Measurements from ENCODE around the gene HS2ST1. TPM values are rescaled to one million over a fixed set of nuclear protein-coding genes. Genes with fewer than 3 reads are reported as not detected.

The HS2ST1 gene
- total and polyA plus RNA-seq, 4 donors, result 5.4 to 11.8 (median 8.2) TPM

DNA sequence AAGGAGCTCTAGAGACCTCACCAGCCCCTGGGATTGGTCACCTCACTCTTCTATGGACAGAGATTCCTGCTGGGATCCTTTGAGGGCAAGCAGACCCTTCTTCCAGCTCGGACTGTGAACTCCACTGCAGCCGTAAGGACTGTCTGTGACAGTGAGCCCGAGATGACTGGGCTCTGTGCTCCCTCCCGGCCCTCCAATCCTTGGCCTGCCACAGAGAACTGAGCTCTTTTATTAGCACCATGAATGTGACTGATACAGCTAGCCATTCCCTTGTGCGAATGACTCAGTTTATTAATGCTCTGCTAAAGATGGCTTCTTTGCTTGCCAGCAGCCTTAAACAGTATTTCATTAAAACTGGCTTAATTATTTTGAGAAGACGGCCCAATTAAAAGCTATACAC is 219.6 kb downstream of the HS2ST1 start:
- no peak overlapping the region for H3K4me3 ChIP-seq (ENCODE audit: low read depth in 1 of 3, low read length in 3 of 3)
- peaks cover 0 to 6% (median 2%) of the 10 kb centered on the region in 4 donors for H3K4me1 ChIP-seq (ENCODE audit: control insufficient read depth in 4 of 4, insufficient read depth in 4 of 4, low read length in 3 of 4)
- no peaks in the 10 kb centered on the region for H3K36me3 ChIP-seq (ENCODE audit: control insufficient read depth in 4 of 4, insufficient read depth in 3 of 4, low read depth in 1 of 4, low read length in 3 of 4)
- 91% methylated on average over 6 of the region's 6 CpGs for WGBS
- DNase-seq (ENCODE audit: low spot score), result no peak
- no peak overlapping the region for H3K27ac ChIP-seq (ENCODE audit: low read depth in 1 of 2, low read length in 2 of 2)
- TF ChIP-seq JUND (IDR thresholded peaks at IDR 0.05), result no peak
- TF ChIP-seq HNF4A (conservative IDR thresholded peaks at IDR 0.05), result no peak
- H3K9me3 ChIP-seq (ENCODE audit: control insufficient read depth in 4 of 4, low read length in 3 of 4), result no peaks in the 10 kb centered on the region
- no peaks in the 10 kb centered on the region for H3K27me3 ChIP-seq (ENCODE audit: control insufficient read depth in 4 of 4, insufficient read depth in 4 of 4, low read length in 3 of 4)
- no peak overlapping the region for H3K9ac ChIP-seq (ENCODE audit: low read depth in 1 of 2, low read length in 2 of 2)

DNA sequence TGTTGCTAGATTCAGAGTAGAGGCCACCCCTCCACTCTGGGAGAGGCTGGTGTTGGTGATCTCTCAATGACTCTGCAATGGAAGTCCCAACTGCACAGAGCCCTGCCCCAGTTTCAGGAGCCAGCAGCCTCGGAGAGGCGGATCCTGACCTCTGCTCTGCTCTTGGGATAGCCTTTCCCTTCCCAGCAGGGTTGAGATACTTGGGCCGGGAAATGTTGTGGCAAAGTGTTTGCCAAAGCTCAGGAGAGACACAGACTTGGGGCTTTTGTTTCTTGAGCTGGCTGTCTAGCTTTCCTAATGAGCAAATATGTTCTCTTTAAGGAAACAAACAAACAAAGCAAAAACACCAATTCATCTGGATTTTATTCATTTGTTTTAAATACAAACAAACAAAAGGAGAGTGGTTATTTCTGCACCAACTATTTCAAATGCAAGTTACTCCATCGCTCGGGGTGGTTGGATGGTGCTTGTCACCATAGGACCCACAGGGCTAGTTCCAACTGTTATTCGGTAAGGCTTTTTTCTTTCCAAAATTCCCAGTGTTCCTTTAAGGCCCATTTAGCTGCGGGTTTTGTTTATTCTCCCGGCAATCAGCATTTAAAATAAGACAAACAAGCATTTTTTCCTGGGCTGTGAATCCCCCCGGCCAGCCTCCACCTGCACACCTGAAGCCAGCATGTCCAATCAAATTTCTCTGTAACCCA is 220.3 kb downstream of the HS2ST1 start:
- H3K4me1 ChIP-seq (ENCODE audit: control insufficient read depth in 4 of 4, insufficient read depth in 4 of 4, low read length in 3 of 4), result peaks cover 0 to 6% (median 2%) of the 10 kb centered on the region in 4 donors
- no peaks in the 10 kb centered on the region for H3K36me3 ChIP-seq (ENCODE audit: control insufficient read depth in 4 of 4, insufficient read depth in 3 of 4, low read depth in 1 of 4, low read length in 3 of 4)
- no peaks in the 10 kb centered on the region for H3K27me3 ChIP-seq (ENCODE audit: control insufficient read depth in 4 of 4, insufficient read depth in 4 of 4, low read length in 3 of 4)
- no peaks in the 10 kb centered on the region for H3K9me3 ChIP-seq (ENCODE audit: control insufficient read depth in 4 of 4, low read length in 3 of 4)
- DNase-seq (ENCODE audit: low spot score), result no peak
- H3K9ac ChIP-seq (ENCODE audit: low read depth in 1 of 2, low read length in 2 of 2), result no peak overlapping the region
- H3K4me3 ChIP-seq (ENCODE audit: low read depth in 1 of 3, low read length in 3 of 3), result no peak overlapping the region
- WGBS, result 67% methylated on average over 9 of the region's 9 CpGs
- H3K27ac ChIP-seq (ENCODE audit: low read depth in 1 of 2, low read length in 2 of 2), result no peak overlapping the region
- no peak for TF ChIP-seq FOXA2 (IDR thresholded peaks at IDR 0.05)
- TF ChIP-seq, protein P1, sequence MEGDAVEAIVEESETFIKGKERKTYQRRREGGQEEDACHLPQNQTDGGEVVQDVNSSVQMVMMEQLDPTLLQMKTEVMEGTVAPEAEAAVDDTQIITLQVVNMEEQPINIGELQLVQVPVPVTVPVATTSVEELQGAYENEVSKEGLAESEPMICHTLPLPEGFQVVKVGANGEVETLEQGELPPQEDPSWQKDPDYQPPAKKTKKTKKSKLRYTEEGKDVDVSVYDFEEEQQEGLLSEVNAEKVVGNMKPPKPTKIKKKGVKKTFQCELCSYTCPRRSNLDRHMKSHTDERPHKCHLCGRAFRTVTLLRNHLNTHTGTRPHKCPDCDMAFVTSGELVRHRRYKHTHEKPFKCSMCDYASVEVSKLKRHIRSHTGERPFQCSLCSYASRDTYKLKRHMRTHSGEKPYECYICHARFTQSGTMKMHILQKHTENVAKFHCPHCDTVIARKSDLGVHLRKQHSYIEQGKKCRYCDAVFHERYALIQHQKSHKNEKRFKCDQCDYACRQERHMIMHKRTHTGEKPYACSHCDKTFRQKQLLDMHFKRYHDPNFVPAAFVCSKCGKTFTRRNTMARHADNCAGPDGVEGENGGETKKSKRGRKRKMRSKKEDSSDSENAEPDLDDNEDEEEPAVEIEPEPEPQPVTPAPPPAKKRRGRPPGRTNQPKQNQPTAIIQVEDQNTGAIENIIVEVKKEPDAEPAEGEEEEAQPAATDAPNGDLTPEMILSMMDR (IDR thresholded peaks at IDR 0.05; ENCODE audit: low read depth, low read length, missing input control), result no peak
- no peak for TF ChIP-seq TAF1 (conservative IDR thresholded peaks at IDR 0.05)
- no peak for TF ChIP-seq HNF4G (IDR thresholded peaks at IDR 0.05)

DNA sequence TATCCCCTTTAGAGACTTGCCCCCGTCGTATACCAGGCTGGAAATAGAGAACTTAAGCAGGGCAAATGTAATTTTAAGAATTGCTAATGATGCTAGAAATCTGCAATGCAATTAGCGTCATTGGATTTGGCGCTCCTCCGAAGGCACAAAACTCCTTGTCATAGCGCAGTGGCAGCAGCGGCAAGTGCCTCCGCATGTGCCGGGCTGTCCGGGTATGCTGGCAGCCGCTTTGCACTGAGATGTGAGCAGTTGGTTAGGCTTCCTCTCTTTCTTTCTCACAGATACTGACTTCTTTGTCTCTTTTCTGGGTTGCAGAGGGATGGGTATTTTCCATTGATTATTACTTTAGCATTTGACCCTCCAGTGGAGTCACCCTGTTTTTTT is 220.9 kb downstream of the HS2ST1 start:
- WGBS, result 96% methylated on average over 11 of the region's 11 CpGs
- DNase-seq (ENCODE audit: low spot score), result no peak

More for the DNA sequence above, 220.9 kb downstream of the HS2ST1 start:
- H3K4me1 ChIP-seq (ENCODE audit: control insufficient read depth in 4 of 4, insufficient read depth in 4 of 4, low read length in 3 of 4), result peaks cover 0 to 6% (median 2%) of the 10 kb centered on the region in 4 donors
- no peak overlapping the region for H3K9ac ChIP-seq (ENCODE audit: low read depth in 1 of 2, low read length in 2 of 2)
- no peaks in the 10 kb centered on the region for H3K9me3 ChIP-seq (ENCODE audit: control insufficient read depth in 4 of 4, low read length in 3 of 4)
- no peak overlapping the region for H3K4me3 ChIP-seq (ENCODE audit: low read depth in 1 of 3, low read length in 3 of 3)
- no peaks in the 10 kb centered on the region for H3K27me3 ChIP-seq (ENCODE audit: control insufficient read depth in 4 of 4, insufficient read depth in 4 of 4, low read length in 3 of 4)
- no peak overlapping the region for H3K27ac ChIP-seq (ENCODE audit: low read depth in 1 of 2, low read length in 2 of 2)
- TF ChIP-seq TAF1 (conservative IDR thresholded peaks at IDR 0.05) (no peak), HNF4G (IDR thresholded peaks at IDR 0.05) (no peak), SP1 (IDR thresholded peaks at IDR 0.05) (no peak)
- TF ChIP-seq, protein P2, sequence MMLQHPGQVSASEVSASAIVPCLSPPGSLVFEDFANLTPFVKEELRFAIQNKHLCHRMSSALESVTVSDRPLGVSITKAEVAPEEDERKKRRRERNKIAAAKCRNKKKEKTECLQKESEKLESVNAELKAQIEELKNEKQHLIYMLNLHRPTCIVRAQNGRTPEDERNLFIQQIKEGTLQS (IDR thresholded peaks at IDR 0.05), result no peak
- TF ChIP-seq, protein P3, sequence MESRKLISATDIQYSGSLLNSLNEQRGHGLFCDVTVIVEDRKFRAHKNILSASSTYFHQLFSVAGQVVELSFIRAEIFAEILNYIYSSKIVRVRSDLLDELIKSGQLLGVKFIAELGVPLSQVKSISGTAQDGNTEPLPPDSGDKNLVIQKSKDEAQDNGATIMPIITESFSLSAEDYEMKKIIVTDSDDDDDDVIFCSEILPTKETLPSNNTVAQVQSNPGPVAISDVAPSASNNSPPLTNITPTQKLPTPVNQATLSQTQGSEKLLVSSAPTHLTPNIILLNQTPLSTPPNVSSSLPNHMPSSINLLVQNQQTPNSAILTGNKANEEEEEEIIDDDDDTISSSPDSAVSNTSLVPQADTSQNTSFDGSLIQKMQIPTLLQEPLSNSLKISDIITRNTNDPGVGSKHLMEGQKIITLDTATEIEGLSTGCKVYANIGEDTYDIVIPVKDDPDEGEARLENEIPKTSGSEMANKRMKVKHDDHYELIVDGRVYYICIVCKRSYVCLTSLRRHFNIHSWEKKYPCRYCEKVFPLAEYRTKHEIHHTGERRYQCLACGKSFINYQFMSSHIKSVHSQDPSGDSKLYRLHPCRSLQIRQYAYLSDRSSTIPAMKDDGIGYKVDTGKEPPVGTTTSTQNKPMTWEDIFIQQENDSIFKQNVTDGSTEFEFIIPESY (IDR thresholded peaks at IDR 0.05), result no peak
- no peaks in the 10 kb centered on the region for H3K36me3 ChIP-seq (ENCODE audit: control insufficient read depth in 4 of 4, insufficient read depth in 3 of 4, low read depth in 1 of 4, low read length in 3 of 4)

Data from liver (tissue), 9 donors.